Measurements from ENCODE around the gene KCNIP4.
A peak's percentile ranks its signal among the peaks of the same experiment; 100 is the strongest.

The KCNIP4 gene

DNA sequence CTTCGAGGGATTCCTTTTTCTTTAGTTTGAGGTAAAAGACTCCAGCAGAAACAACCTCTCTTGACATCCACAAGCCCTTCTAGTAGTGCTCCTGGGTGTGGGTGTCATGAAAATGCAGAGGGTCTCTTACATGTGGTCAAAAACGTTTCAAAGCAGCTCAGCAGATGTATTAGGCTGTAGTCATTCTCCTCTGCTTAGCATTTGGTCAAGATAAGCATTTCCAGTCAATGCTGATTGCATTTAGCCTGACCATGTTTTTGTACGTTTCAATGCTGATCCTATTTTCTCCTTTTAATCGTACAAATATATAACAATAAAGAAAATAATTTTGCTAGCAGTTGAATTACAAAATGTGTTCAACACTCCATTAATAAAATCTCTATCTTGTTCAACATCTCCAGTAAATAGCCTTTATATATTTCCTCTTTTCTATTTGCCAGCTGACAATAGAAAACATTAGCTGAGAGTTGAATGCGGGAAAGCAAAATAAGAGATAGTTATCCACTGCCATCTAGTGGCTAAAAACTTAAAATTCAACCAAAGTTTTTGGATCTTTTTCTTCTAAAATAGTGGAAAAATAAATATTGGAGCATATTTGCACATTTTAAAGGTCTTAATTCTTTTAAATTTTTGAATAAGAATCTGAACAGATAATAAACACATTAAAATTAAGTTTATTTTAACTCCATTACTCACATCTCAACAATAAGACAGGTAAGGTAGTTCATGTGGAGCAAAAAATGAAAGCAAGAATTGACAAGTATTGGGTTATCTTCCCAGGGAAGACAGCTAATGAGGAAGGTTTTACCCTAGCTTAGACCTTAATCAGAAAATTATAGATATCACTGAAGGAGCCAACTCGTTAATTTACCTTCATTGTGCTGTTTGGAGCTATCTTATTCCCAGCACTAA is 1263.5 kb downstream of the KCNIP4 start:
- H3K27ac ChIP-seq: no peak overlapping the region
- H3K4me3 ChIP-seq: no peak overlapping the region
- DNase-seq (ENCODE audit: low spot score): no peak
- TF ChIP-seq, protein P1, sequence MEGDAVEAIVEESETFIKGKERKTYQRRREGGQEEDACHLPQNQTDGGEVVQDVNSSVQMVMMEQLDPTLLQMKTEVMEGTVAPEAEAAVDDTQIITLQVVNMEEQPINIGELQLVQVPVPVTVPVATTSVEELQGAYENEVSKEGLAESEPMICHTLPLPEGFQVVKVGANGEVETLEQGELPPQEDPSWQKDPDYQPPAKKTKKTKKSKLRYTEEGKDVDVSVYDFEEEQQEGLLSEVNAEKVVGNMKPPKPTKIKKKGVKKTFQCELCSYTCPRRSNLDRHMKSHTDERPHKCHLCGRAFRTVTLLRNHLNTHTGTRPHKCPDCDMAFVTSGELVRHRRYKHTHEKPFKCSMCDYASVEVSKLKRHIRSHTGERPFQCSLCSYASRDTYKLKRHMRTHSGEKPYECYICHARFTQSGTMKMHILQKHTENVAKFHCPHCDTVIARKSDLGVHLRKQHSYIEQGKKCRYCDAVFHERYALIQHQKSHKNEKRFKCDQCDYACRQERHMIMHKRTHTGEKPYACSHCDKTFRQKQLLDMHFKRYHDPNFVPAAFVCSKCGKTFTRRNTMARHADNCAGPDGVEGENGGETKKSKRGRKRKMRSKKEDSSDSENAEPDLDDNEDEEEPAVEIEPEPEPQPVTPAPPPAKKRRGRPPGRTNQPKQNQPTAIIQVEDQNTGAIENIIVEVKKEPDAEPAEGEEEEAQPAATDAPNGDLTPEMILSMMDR (IDR thresholded peaks at IDR 0.05): peak; percentile 48

DNA sequence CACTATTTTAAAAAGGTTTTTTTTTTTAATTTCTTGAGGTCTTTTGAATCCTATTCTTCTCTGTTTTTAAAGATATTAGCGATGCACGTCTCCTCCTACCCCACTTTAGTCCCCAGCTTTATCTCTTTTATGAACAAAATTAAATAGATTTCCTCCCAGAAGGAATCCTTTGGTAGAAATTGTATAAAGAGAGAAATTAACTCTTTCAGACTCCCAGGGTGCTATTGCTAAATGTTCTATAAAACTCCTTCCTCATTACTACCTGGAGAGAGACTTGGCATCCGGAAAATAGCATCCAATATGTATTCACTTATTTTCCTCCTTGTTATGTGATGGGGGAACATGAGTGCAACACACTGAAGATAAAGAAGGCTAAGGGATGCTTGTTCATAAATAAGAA is 1264.8 kb downstream of the KCNIP4 start:
- DNase-seq (ENCODE audit: low spot score): no peak
- H3K4me3 ChIP-seq: no peak overlapping the region
- TF ChIP-seq, protein P1 (IDR thresholded peaks at IDR 0.05): no peak
- H3K27ac ChIP-seq: no peak overlapping the region

DNA sequence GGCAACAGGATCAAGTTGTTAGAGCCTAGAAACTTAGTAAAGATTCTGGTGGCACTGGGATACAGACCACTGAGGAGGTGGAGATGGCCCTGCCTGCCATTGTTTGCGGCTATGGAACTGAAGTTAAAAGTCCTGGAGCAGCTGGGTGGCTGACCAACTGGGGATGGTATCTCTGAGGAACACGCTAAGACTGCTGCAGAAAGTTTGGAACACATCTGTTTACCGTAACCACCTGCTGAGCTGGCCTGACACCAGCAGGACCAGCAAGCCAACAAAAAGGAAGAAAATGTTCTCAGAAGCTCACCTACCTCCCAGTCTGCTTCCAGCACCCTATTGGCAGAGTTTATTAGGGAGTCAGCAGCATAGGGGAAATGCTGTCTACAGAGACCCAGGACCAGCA is 1265.7 kb downstream of the KCNIP4 start:
- DNase-seq (ENCODE audit: low spot score): no peak
- TF ChIP-seq, protein P1 (IDR thresholded peaks at IDR 0.05): no peak
- Histone ChIP-seq H3K4me3 (no peak overlapping the region), H3K27ac (no peak overlapping the region)

DNA sequence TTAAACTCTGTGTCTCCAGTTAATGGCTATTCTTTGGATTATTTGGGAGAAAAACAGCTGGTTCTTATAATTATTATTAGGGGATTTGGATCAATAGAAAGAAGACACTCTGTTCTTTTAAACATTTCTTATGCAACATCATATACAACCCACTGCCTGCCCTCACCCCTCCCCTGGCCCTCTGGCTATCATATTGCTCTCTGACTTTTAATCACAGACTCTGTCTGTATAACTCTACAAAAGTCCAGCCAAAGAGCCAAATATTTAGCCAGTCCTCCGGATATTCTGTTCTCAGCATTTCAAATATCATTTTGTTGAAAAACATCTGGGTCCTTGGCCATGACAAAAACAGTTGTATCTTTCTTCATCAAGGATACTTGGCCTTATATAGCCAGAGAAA is 1267.3 kb downstream of the KCNIP4 start:
- no peak overlapping the region for H3K27ac ChIP-seq
- no peak for DNase-seq (ENCODE audit: low spot score)
- TF ChIP-seq, protein P1 (IDR thresholded peaks at IDR 0.05): no peak
- H3K4me3 ChIP-seq: no peak overlapping the region

DNA sequence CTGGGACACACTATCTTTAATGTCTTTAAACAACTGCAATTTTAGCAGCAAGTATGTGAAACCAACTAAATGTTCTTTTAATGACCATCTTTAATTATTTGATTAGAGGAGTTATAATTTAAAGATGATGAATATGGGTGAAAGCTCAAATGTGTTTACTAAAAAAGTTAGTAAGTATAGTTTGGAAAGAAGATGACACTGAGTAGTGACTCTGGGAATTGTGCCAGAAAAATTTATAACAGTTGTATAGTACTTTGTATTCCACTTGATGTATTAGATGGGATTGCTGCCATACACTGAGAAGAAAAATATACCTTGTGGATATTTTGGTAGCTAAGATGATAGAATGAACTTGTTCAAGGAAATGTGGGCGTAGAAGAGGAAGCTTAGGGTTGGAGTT is 1267.8 kb downstream of the KCNIP4 start:
- TF ChIP-seq, protein P1 (IDR thresholded peaks at IDR 0.05): no peak
- Histone ChIP-seq H3K4me3 (no peak overlapping the region), H3K27ac (no peak overlapping the region)
- DNase-seq (ENCODE audit: low spot score): no peak

DNA sequence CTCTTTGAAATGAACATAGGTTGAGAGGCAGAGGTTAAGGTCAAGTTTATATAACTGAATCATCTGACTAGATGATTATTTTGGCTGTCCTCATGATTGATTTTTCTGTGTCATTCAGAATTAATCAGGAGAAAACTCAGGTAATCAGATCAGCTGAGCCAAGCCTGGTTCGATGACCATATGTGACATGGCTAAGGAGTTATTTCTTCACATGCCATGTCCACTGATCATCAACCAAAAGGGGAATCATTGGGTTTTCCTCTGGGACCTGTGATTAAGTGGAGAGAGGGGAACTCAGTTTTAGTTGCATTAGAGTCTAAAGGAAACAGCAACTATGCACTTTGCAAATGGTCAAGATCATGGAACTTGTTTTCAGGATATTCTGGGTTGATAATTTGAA is 1268.6 kb downstream of the KCNIP4 start:
- no peak overlapping the region for H3K4me3 ChIP-seq
- TF ChIP-seq, protein P1 (IDR thresholded peaks at IDR 0.05): no peak
- DNase-seq (ENCODE audit: low spot score): no peak
- no peak overlapping the region for H3K27ac ChIP-seq

Data from coronary artery (tissue), 2 donors.